WI38 (cell line): ENCODE results near the gene P2RY14.

Experiments
- H3K4me3 ChIP-seq: 2 replicates; pipeline ENCODE4 v1.5.1; 2011; ENCODE audit warnings: low read depth, mild to moderate bottlenecking, control low read depth, low read length
- CTCF ChIP-seq: IDR thresholded peaks from 2 replicates; pipeline ENCODE4 v1.5.1; 2012; ENCODE audit warnings: low read depth, mild to moderate bottlenecking, control low read depth, low read length

The P2RY14 gene

GRCh38 chr3:151216641-151217607 is 61.4 kb downstream of the P2RY14 start:
- no peak for TF ChIP-seq CTCF
- H3K4me3 ChIP-seq: no peak overlapping the region

GRCh38 chr3:151214459-151214858 is 63.9 kb downstream of the P2RY14 start:
- no peak overlapping the region for H3K4me3 ChIP-seq
- no peak for TF ChIP-seq CTCF

GRCh38 chr3:151213881-151214280 is 64.5 kb downstream of the P2RY14 start:
- no peak overlapping the region for H3K4me3 ChIP-seq
- TF ChIP-seq CTCF: no peak

- no peak for TF ChIP-seq CTCF
- no peak overlapping the region for H3K4me3 ChIP-seq
These were observed 65.2 kb downstream of the P2RY14 start for GRCh38 chr3:151213151-151213550.

- no peak for TF ChIP-seq CTCF
- H3K4me3 ChIP-seq: no peak overlapping the region
These were observed 67.5 kb downstream of the P2RY14 start for GRCh38 chr3:151210676-151211381.

GRCh38 chr3:151209654-151210053 is 68.7 kb downstream of the P2RY14 start:
- no peak for TF ChIP-seq CTCF
- no peak overlapping the region for H3K4me3 ChIP-seq

- TF ChIP-seq CTCF: no peak
- H3K4me3 ChIP-seq: no peak overlapping the region
These were observed 72.1 kb downstream of the P2RY14 start for GRCh38 chr3:151206201-151206600.
